Stomach (tissue), 9 donors: ENCODE data around the gene NPC2. TPM values are rescaled to one million over a fixed set of nuclear protein-coding genes. Genes with fewer than 3 reads are reported as not detected.
"Not testable (repeated sequence)": the region's sequence is repeated elsewhere in the genome, so short reads cannot be mapped to it uniquely, and the experiment has no call there.

Experiments used
- DNase-seq, 2 donors: peaks; one replicate each; pipeline versions ENCODE4 v3.0.0 to v3.0.0-alpha.2; 2013 to 2019
- H3K27ac ChIP-seq, 5 donors: fragments of 200-600 bp in 4 of 5; sonication (generic) in 4 of 5; one replicate each; pipeline ENCODE4 v1.5.1; 2013 to 2019; ENCODE audit warnings: mild to moderate bottlenecking in 1 of 5, moderate library complexity in 1 of 5
- H3K27me3 ChIP-seq, 3 donors: fragments of 200-600 bp; sonication (generic); one replicate each; pipeline ENCODE4 v1.5.1; 2017 to 2019; ENCODE audit warnings: mixed run types in 1 of 3
- H3K36me3 ChIP-seq, 4 donors: fragments of 200-600 bp; sonication (generic); 1 replicate in 3 of 4; 2 replicates in 1 of 4; pipeline ENCODE4 v1.5.1; 2016 to 2019
- H3K4me1 ChIP-seq, 4 donors: fragments of 200-600 bp; sonication (generic); one replicate each; pipeline ENCODE4 v1.5.1; 2016 to 2019
- H3K4me3 ChIP-seq, 4 donors: fragments of 200-600 bp; sonication (generic) in 3 of 4; one replicate each; pipeline ENCODE4 v1.5.1; 2016 to 2019; ENCODE audit warnings: mild to moderate bottlenecking in 1 of 4
- H3K9me3 ChIP-seq, 4 donors: fragments of 200-600 bp; sonication (generic); one replicate each; pipeline ENCODE4 v1.5.1; 2016 to 2019
- EP300 ChIP-seq: sonication (generic); formaldehyde crosslinking; IDR thresholded peaks from one replicate; pipeline ENCODE4 v1.6.1; 2017; ENCODE audit warnings: antibody characterized with exemption
- POLR2A ChIP-seq, 4 donors: fragments of 450-650 bp; IDR thresholded peaks; one replicate each; pipeline ENCODE4 v1.6.1; 2016; ENCODE audit warnings: antibody characterized with exemption in 4 of 4, control low read depth in 2 of 4, mild to moderate bottlenecking in 1 of 4, moderate library complexity in 1 of 4
- POLR2AphosphoS5 ChIP-seq, 3 donors: sonication (generic); formaldehyde crosslinking; IDR thresholded peaks; one replicate each; pipeline ENCODE4 v1.6.1; 2016; ENCODE audit warnings: antibody characterized with exemption in 3 of 3
- WGBS, 5 donors: extraction: QIAGEN DNeasy Blood & Tissue Kit in 3 of 5; methylation state at CpG; one replicate each; pipeline versions ENCODE4 v1.1.5 to v1.1.7; 2013 to 2018; 5-methylcytosine and 5-hydroxymethylcytosine counted together
- intact Hi-C: fragments of 100-400 bp; cut with DNase I; formaldehyde crosslinking; loops from one replicate; pipeline ENCODE4 v1.15.1; 2023; ENCODE audit warnings: low total_unique reads
- polyA plus RNA-seq, 3 donors: library from polyadenylated mRNA; stranded (reverse); fragments of 200-250 nt; gene quantifications; one replicate each; pipeline ENCODE4 v1.2.3, GENCODE V29; 2013
- total RNA-seq, 5 donors: library from RNA; depleted of rRNA; stranded (reverse); fragments of >200 nt; gene quantifications; one replicate each; pipeline versions ENCODE4 v1.1.0 to v1.2.3, GENCODE V29; 2014 to 2016
- TF ChIP-seq, protein P1 (sequence below), 7 experiments: fragments of 450-650 bp in 4 of 7; fragments of 200-600 bp in 3 of 7; sonication (generic) in 3 of 7; IDR thresholded peaks; one replicate each; pipeline ENCODE4 v1.5.1; 2016 to 2019; ENCODE audit warnings: antibody characterized with exemption in 7 of 7, control low read depth in 2 of 7, mild to moderate bottlenecking in 1 of 7
- donor health status: healthy with polysubstance abuse.
- donor health status: Bipolar disorder and iron deficiency.
- donor health status: healthy.

The NPC2 gene
- total and polyA plus RNA-seq, 8 donors: 62.6 to 186 (median 129) TPM

- Histone ChIP-seq H3K4me3 (no peak overlapping the region), H3K36me3 (peaks cover 0 to 6% (median 0%) of the 10 kb centered on the region in 4 donors), H3K27ac (no peak overlapping the region), H3K4me1 (no peaks in the 10 kb centered on the region), H3K27me3 (peaks cover 0 to 6% (median 0%) of the 10 kb centered on the region in 3 donors), H3K9me3 (no peaks in the 10 kb centered on the region)
- no peak for DNase-seq
- TF ChIP-seq, protein P1, sequence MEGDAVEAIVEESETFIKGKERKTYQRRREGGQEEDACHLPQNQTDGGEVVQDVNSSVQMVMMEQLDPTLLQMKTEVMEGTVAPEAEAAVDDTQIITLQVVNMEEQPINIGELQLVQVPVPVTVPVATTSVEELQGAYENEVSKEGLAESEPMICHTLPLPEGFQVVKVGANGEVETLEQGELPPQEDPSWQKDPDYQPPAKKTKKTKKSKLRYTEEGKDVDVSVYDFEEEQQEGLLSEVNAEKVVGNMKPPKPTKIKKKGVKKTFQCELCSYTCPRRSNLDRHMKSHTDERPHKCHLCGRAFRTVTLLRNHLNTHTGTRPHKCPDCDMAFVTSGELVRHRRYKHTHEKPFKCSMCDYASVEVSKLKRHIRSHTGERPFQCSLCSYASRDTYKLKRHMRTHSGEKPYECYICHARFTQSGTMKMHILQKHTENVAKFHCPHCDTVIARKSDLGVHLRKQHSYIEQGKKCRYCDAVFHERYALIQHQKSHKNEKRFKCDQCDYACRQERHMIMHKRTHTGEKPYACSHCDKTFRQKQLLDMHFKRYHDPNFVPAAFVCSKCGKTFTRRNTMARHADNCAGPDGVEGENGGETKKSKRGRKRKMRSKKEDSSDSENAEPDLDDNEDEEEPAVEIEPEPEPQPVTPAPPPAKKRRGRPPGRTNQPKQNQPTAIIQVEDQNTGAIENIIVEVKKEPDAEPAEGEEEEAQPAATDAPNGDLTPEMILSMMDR (IDR thresholded peaks at IDR 0.05): no peak
- TF ChIP-seq POLR2A (IDR thresholded peaks at IDR 0.05) (no peak), EP300 (no peak), POLR2AphosphoS5 (IDR thresholded peaks at IDR 0.05) (no peak)
- intact Hi-C loops: no loop called here
- 84 to 91% (median 88%) methylated on average over 11 of the region's 11 CpGs for WGBS, 5 donors
These were observed 45.6 kb upstream of the NPC2 start for GRCh38 chr14:74538411-74539391.

GRCh38 chr14:74536336-74536735, 43.2 kb upstream of the NPC2 start:
- H3K27me3 ChIP-seq, H3K4me3 ChIP-seq, H3K9me3 ChIP-seq, H3K36me3 ChIP-seq, DNase-seq, H3K27ac ChIP-seq, H3K4me1 ChIP-seq, intact Hi-C loops: not testable (repeated sequence)
- WGBS, 5 donors: 83 to 95% (median 91%) methylated on average over 3 of the region's 3 CpGs

GRCh38 chr14:74535756-74536325, 42.7 kb upstream of the NPC2 start:
- intact Hi-C loops: no loop called here
- Histone ChIP-seq H3K9me3 (no peaks in the 10 kb centered on the region), H3K4me3 (no peak overlapping the region), H3K27ac (no peak overlapping the region), H3K4me1 (peaks cover 0 to 3% (median 0%) of the 10 kb centered on the region in 4 donors), H3K36me3 (peaks cover 0 to 6% (median 0%) of the 10 kb centered on the region in 4 donors), H3K27me3 (peaks cover 0 to 6% (median 0%) of the 10 kb centered on the region in 3 donors)
- WGBS, 5 donors: 52 to 69% (median 60%) methylated on average over 6 to 10 of the region's 10 CpGs
- no peak for DNase-seq
- TF ChIP-seq POLR2AphosphoS5 (IDR thresholded peaks at IDR 0.05) (no peak), EP300 (no peak), POLR2A (IDR thresholded peaks at IDR 0.05) (no peak)
- TF ChIP-seq, protein P1 (IDR thresholded peaks at IDR 0.05): no peak

- H3K4me3 ChIP-seq: no peak overlapping the region
These were observed 40.5 kb upstream of the NPC2 start for GRCh38 chr14:74533576-74533975.

More at GRCh38 chr14:74533576-74533975, 40.5 kb upstream of the NPC2 start:
- DNase-seq: no peak
- 59 to 75% (median 62%) methylated on average over 7 of the region's 7 CpGs for WGBS, 5 donors
- peaks cover 0 to 6% (median 0%) of the 10 kb centered on the region in 3 donors for H3K27me3 ChIP-seq
- H3K4me1 ChIP-seq: peaks cover 0 to 3% (median 0%) of the 10 kb centered on the region in 4 donors
- H3K36me3 ChIP-seq: peaks cover 0 to under 1% (median 0%) of the 10 kb centered on the region in 4 donors
- H3K27ac ChIP-seq: no peak overlapping the region
- intact Hi-C loops: no loop called here
- TF ChIP-seq EP300 (no peak), POLR2A (IDR thresholded peaks at IDR 0.05) (no peak)
- TF ChIP-seq, protein P1 (IDR thresholded peaks at IDR 0.05): no peak
- H3K9me3 ChIP-seq: no peaks in the 10 kb centered on the region
